Liver (tissue), 9 donors: Measurements from ENCODE around the gene EDAR. TPM values are rescaled to one million over a fixed set of nuclear protein-coding genes. Genes with fewer than 3 reads are reported as not detected.

Experiments
- DNase-seq: peaks from one replicate; pipeline ENCODE4 v3.0.0-alpha.2; 2017; ENCODE audit warnings: low spot score
- H3K27ac ChIP-seq, 2 donors: one replicate each; pipeline ENCODE4 v1.7.0; 2013; ENCODE audit warnings: inconsistent platforms in 2 of 2, low read length in 2 of 2, control low read depth in 1 of 2, low read depth in 1 of 2, mild to moderate bottlenecking in 1 of 2
- H3K27me3 ChIP-seq, 4 donors: one replicate each; pipeline versions ENCODE4 v1.6.1 to v1.7.0; 2013; ENCODE audit warnings: low read length in 3 of 4, inconsistent platforms in 1 of 4, mild to moderate bottlenecking in 1 of 4, moderate library complexity in 1 of 4; ENCODE audit not compliant: control insufficient read depth in 4 of 4, insufficient read depth in 4 of 4
- H3K36me3 ChIP-seq, 4 donors: one replicate each; pipeline versions ENCODE4 v1.6.1 to v1.7.0; 2013; ENCODE audit warnings: low read length in 3 of 4, mild to moderate bottlenecking in 3 of 4, low read depth in 1 of 4, moderate library complexity in 1 of 4; ENCODE audit not compliant: control insufficient read depth in 4 of 4, insufficient read depth in 3 of 4
- H3K4me1 ChIP-seq, 4 donors: one replicate each; pipeline versions ENCODE4 v1.6.1 to v1.7.0; 2013; ENCODE audit warnings: low read length in 3 of 4, mild to moderate bottlenecking in 3 of 4, moderate library complexity in 1 of 4; ENCODE audit not compliant: control insufficient read depth in 4 of 4, insufficient read depth in 4 of 4
- H3K4me3 ChIP-seq, 3 donors: one replicate each; pipeline versions ENCODE4 v1.6.1 to v1.7.0; 2013; ENCODE audit warnings: low read length in 3 of 3, control low read depth in 1 of 3, low read depth in 1 of 3, mild to moderate bottlenecking in 1 of 3
- H3K9ac ChIP-seq, 2 donors: one replicate each; pipeline ENCODE4 v1.7.0; 2013; ENCODE audit warnings: low read length in 2 of 2, mild to moderate bottlenecking in 2 of 2, moderate library complexity in 2 of 2, control low read depth in 1 of 2, low read depth in 1 of 2
- H3K9me3 ChIP-seq, 4 donors: one replicate each; pipeline versions ENCODE4 v1.6.1 to v1.7.0; 2013; ENCODE audit warnings: low read length in 3 of 4; ENCODE audit not compliant: control insufficient read depth in 4 of 4
- ATF3 ChIP-seq: IDR thresholded peaks from 2 replicates; pipeline ENCODE4 v1.6.1; 2016; ENCODE audit warnings: antibody characterized with exemption
- CTCF ChIP-seq: fragments of 150-350 bp; IDR thresholded peaks from 2 replicates; pipeline ENCODE4 v1.5.1; 2017; ENCODE audit warnings: improper control_type of control experiment, low read depth, low read length; ENCODE audit not compliant: missing input control
- FOXA1 ChIP-seq: IDR thresholded peaks from 2 replicates; pipeline ENCODE4 v1.6.1; 2016; ENCODE audit warnings: antibody characterized with exemption
- GABPA ChIP-seq, 2 donors: IDR thresholded peaks in 1 of 2; conservative IDR thresholded peaks in 1 of 2; 2 replicates each; pipeline ENCODE4 v1.6.1; 2016; ENCODE audit warnings: antibody characterized with exemption in 2 of 2, mild to moderate bottlenecking in 1 of 2, moderate library complexity in 1 of 2
- HNF4A ChIP-seq, 2 donors: conservative IDR thresholded peaks; 2 replicates each; pipeline ENCODE4 v1.6.1; 2016; ENCODE audit warnings: antibody characterized with exemption in 2 of 2, mild to moderate bottlenecking in 2 of 2
- JUND ChIP-seq, 2 donors: IDR thresholded peaks; 2 replicates each; pipeline ENCODE4 v1.6.1; 2016; ENCODE audit warnings: antibody characterized with exemption in 2 of 2
- MAX ChIP-seq: IDR thresholded peaks from 2 replicates; pipeline ENCODE4 v1.6.1; 2016; ENCODE audit warnings: antibody characterized with exemption
- RAD21 ChIP-seq, 2 donors: IDR thresholded peaks; 2 replicates each; pipeline ENCODE4 v1.6.1; 2016; ENCODE audit warnings: antibody characterized with exemption in 2 of 2, mild to moderate bottlenecking in 2 of 2
- REST ChIP-seq: IDR thresholded peaks from 2 replicates; pipeline ENCODE4 v1.6.1; 2016; ENCODE audit warnings: antibody characterized with exemption, mild to moderate bottlenecking
- RXRA ChIP-seq, 2 donors: IDR thresholded peaks; 2 replicates each; pipeline ENCODE4 v1.6.1; 2017 to 2018; ENCODE audit warnings: antibody characterized with exemption in 2 of 2, mild to moderate bottlenecking in 1 of 2
- SP1 ChIP-seq: IDR thresholded peaks from 2 replicates; pipeline ENCODE4 v1.6.1; 2018; ENCODE audit warnings: antibody characterized with exemption, mild to moderate bottlenecking
- TAF1 ChIP-seq: conservative IDR thresholded peaks from 2 replicates; pipeline ENCODE4 v1.6.1; 2016; ENCODE audit warnings: antibody characterized with exemption, mild to moderate bottlenecking
- YY1 ChIP-seq: IDR thresholded peaks from 2 replicates; pipeline ENCODE4 v1.6.1; 2016; ENCODE audit warnings: antibody characterized with exemption, mild to moderate bottlenecking
- ZBTB33 ChIP-seq: IDR thresholded peaks from 2 replicates; pipeline ENCODE4 v1.6.1; 2016; ENCODE audit warnings: antibody characterized with exemption
- WGBS: extraction: QIAGEN DNeasy Blood & Tissue Kit; methylation state at CpG from one replicate; pipeline ENCODE4 v1.1.7; 2013; 5-methylcytosine and 5-hydroxymethylcytosine counted together
- polyA plus RNA-seq, 2 donors: library from polyadenylated mRNA; stranded (reverse) in 1 of 2; unstranded in 1 of 2; fragments of 200-250 nt in 1 of 2; fragments of >200 nt in 1 of 2; fragmentation: Nextera tagmentation in 1 of 2; extraction: Ambion mirVana in 1 of 2; gene quantifications; one replicate each; pipeline versions ENCODE4 v1.2.1 to v1.2.3, GENCODE V29; 2013 to 2015
- total RNA-seq, 2 donors: library from RNA; depleted of rRNA; stranded (reverse); fragments of >200 nt; gene quantifications; one replicate each; pipeline ENCODE4 v1.2.3, GENCODE V29; 2014
- donor health status: healthy.
- donor health status: healthy.
- donor health status: healthy.
- donor health status: healthy.
- donor health status: healthy.

Gene EDAR
- total and polyA plus RNA-seq, 4 donors, result 0.09 to 0.50 (median 0.10) TPM

GRCh38 chr2:109029490-109030201, 40.6 kb upstream of the EDAR start:
- no peak for TF ChIP-seq JUND (IDR thresholded peaks at IDR 0.05)
- no peak for TF ChIP-seq MAX
- TF ChIP-seq FOXA1, result no peak
- no peak for TF ChIP-seq YY1
- TF ChIP-seq REST, result no peak
- TF ChIP-seq ZBTB33, result no peak
- no peak for TF ChIP-seq SP1
- TF ChIP-seq GABPA (IDR thresholded peaks at IDR 0.05 in 1 of 2, conservative IDR thresholded peaks at IDR 0.05 in 1 of 2), result no peak
- no peak for TF ChIP-seq RXRA (IDR thresholded peaks at IDR 0.05)
- no peak for TF ChIP-seq CTCF
- no peak for TF ChIP-seq TAF1
- TF ChIP-seq HNF4A (conservative IDR thresholded peaks at IDR 0.05), result no peak
- TF ChIP-seq ATF3, result no peak
- TF ChIP-seq RAD21 (IDR thresholded peaks at IDR 0.05), result no peak
- Histone ChIP-seq H3K36me3 (no peaks in the 10 kb centered on the region), H3K9ac (no peak overlapping the region), H3K27me3 (no peaks in the 10 kb centered on the region), H3K4me3 (no peak overlapping the region), H3K27ac (no peak overlapping the region), H3K4me1 (peaks cover 0 to 12% (median 4%) of the 10 kb centered on the region in 4 donors), H3K9me3 (no peaks in the 10 kb centered on the region)
- no peak for DNase-seq
- WGBS, result 89% methylated on average over 6 of the region's 6 CpGs
